H1 (cell line): ENCODE results near the gene FAM131C. TPM values are rescaled to one million over a fixed set of nuclear protein-coding genes. Genes with fewer than 3 reads are reported as not detected.

ENCODE experiments used
- CTCF ChIA-PET: fragments of 300-600 bp; sonication (Branson Sonifier 250); formaldehyde crosslinking; loops from one replicate; lab custom pipeline; 2021; ENCODE audit not compliant: partially characterized antibody; lab: Charles Lee
- POLR2A ChIA-PET: fragments of 300-600 bp; sonication (Branson Sonifier 250); formaldehyde crosslinking; loops from one replicate; lab custom pipeline; 2021; ENCODE audit warnings: inconsistent platforms; ENCODE audit not compliant: partially characterized antibody; lab: Charles Lee
- DNase-seq, 2 experiments: peaks; one replicate each; pipeline versions ENCODE4 v3.0.0 to v3.0.0-alpha.2; 2010 to 2022; ENCODE audit warnings: low spot score in 2 of 2, low read depth in 1 of 2, mixed read lengths in 1 of 2
- FAIRE-seq: peaks from 2 replicates; lab custom pipeline; 2011; peaks lifted over from hg19 to GRCh38; lab: Jason Lieb, UNC
- H2AFZ ChIP-seq: 2 replicates; pipeline ENCODE4 v1.8.1; 2012; ENCODE audit warnings: low read length, inconsistent platforms
- H2AK5ac ChIP-seq: 2 replicates; pipeline ENCODE4 v1.6.1; 2013; ENCODE audit warnings: low read depth, low read length
- H2BK120ac ChIP-seq: replicated peaks from 2 replicates; pipeline ENCODE3; 2013; ENCODE audit warnings: low read depth, low read length, inconsistent platforms
- H2BK12ac ChIP-seq: 2 replicates; pipeline ENCODE4 v1.6.1; 2013; ENCODE audit warnings: low read depth, low read length
- H2BK15ac ChIP-seq: 2 replicates; pipeline ENCODE4 v1.6.1; 2013; ENCODE audit warnings: low read length
- H2BK20ac ChIP-seq: 2 replicates; pipeline ENCODE4 v1.6.1; 2013; ENCODE audit warnings: low read length
- H2BK5ac ChIP-seq: 2 replicates; pipeline ENCODE4 v1.6.1; 2013; ENCODE audit warnings: low read depth, low read length
- H3K14ac ChIP-seq: 2 replicates; pipeline ENCODE4 v1.6.1; 2013; ENCODE audit warnings: inconsistent platforms; ENCODE audit not compliant: insufficient read length
- H3K18ac ChIP-seq: 2 replicates; pipeline ENCODE4 v1.6.1; 2013; ENCODE audit warnings: low read length; ENCODE audit errors: extremely low read depth
- H3K23ac ChIP-seq: 2 replicates; pipeline ENCODE4 v1.6.1; 2013; ENCODE audit warnings: inconsistent platforms; ENCODE audit not compliant: insufficient read length
- H3K23me2 ChIP-seq: 2 replicates; pipeline ENCODE4 v1.6.1; 2013; ENCODE audit warnings: low read depth, low read length
- H3K27ac ChIP-seq: 2 replicates; pipeline ENCODE4 v1.6.1; 2011; ENCODE audit warnings: low read depth, low read length, inconsistent platforms
- H3K27me3 ChIP-seq, 4 experiments: replicated peaks in 1 of 4; 1 replicate in 1 of 4; 2 replicates in 3 of 4; pipeline versions ENCODE4 v1.6.1 to v1.8.1; 2011 to 2013; ENCODE audit warnings: low read length in 3 of 4, mild to moderate bottlenecking in 3 of 4, inconsistent platforms in 2 of 4, mixed read lengths in 2 of 4, moderate library complexity in 1 of 4; ENCODE audit not compliant: control insufficient read depth in 3 of 4, insufficient read depth in 3 of 4; ENCODE audit errors: extremely low read depth in 1 of 4
- H3K36me3 ChIP-seq, 4 experiments: 2 replicates each; pipeline versions ENCODE4 v1.6.1 to v1.8.1; 2011 to 2013; ENCODE audit warnings: mild to moderate bottlenecking in 4 of 4, low read length in 3 of 4, moderate library complexity in 2 of 4, control low read depth in 1 of 4, inconsistent platforms in 1 of 4; ENCODE audit not compliant: insufficient read depth in 4 of 4, control insufficient read depth in 2 of 4
- H3K4ac ChIP-seq: replicated peaks from 2 replicates; pipeline ENCODE3; 2013; ENCODE audit warnings: low read length, low read depth, mixed read lengths, inconsistent platforms; ENCODE audit not compliant: insufficient read length
- H3K4me1 ChIP-seq, 4 experiments: replicated peaks in 1 of 4; 1 replicate in 1 of 4; 2 replicates in 3 of 4; pipeline versions ENCODE4 v1.6.1 to v1.8.1; 2011 to 2013; ENCODE audit warnings: low read length in 3 of 4, inconsistent platforms in 2 of 4, mixed read lengths in 1 of 4; ENCODE audit not compliant: insufficient read depth in 4 of 4, control insufficient read depth in 3 of 4
- H3K4me2 ChIP-seq, 2 experiments: 2 replicates each; pipeline versions ENCODE4 v1.6.1 to v1.8.1; 2011 to 2013; ENCODE audit warnings: low read depth in 2 of 2, low read length in 2 of 2, control low read depth in 1 of 2, inconsistent platforms in 1 of 2, mild to moderate bottlenecking in 1 of 2; ENCODE audit not compliant: insufficient read depth in 1 of 2
- H3K4me3 ChIP-seq, 4 experiments: fragments of 200-600, 300-600 bp in 1 of 4; sonication (generic), shearing (Covaris generic), sonication (Bioruptor Twin) in 1 of 4; 2 replicates each; pipeline versions ENCODE4 v1.5.1 to v1.8.1; 2011 to 2016; ENCODE audit warnings: low read length in 4 of 4, low read depth in 3 of 4, control low read depth in 2 of 4, inconsistent platforms in 2 of 4, mild to moderate bottlenecking in 2 of 4, mixed read lengths in 1 of 4, moderate library complexity in 1 of 4; ENCODE audit not compliant: insufficient read depth in 2 of 4; ENCODE audit errors: extremely low read depth in 1 of 4
- H3K56ac ChIP-seq: replicated peaks from 2 replicates; pipeline ENCODE3; 2013; ENCODE audit warnings: low read depth, mild to moderate bottlenecking, mixed read lengths, low read length, inconsistent platforms; ENCODE audit not compliant: insufficient read length
- H3K79me1 ChIP-seq: 2 replicates; pipeline ENCODE4 v1.6.1; 2013; ENCODE audit warnings: low read depth, low read length, control low read depth
- H3K79me2 ChIP-seq, 2 experiments: 2 replicates each; pipeline versions ENCODE4 v1.6.1 to v1.8.1; 2012 to 2013; ENCODE audit warnings: low read length in 2 of 2, mild to moderate bottlenecking in 2 of 2, inconsistent platforms in 1 of 2; ENCODE audit not compliant: insufficient read depth in 2 of 2, control insufficient read depth in 1 of 2
- H3K9ac ChIP-seq, 4 experiments: replicated peaks in 1 of 4; 1 replicate in 1 of 4; 2 replicates in 3 of 4; pipeline versions ENCODE4 v1.6.1 to v1.8.1; 2011 to 2013; ENCODE audit warnings: low read depth in 3 of 4, low read length in 3 of 4, control low read depth in 2 of 4, mild to moderate bottlenecking in 2 of 4, moderate library complexity in 2 of 4, inconsistent platforms in 1 of 4; ENCODE audit errors: extremely low read depth in 1 of 4
- H3K9me3 ChIP-seq, 2 experiments: 2 replicates each; pipeline versions ENCODE4 v1.6.1 to v1.8.1; 2012 to 2013; ENCODE audit warnings: mild to moderate bottlenecking in 2 of 2, moderate library complexity in 2 of 2, control low read depth in 1 of 2, inconsistent platforms in 1 of 2, low read depth in 1 of 2, low read length in 1 of 2, mixed read lengths in 1 of 2; ENCODE audit not compliant: insufficient read depth in 2 of 2
- H4K20me1 ChIP-seq, 2 experiments: replicated peaks in 1 of 2; 2 replicates each; pipeline versions ENCODE3 to v1.8.1; 2011 to 2013; ENCODE audit warnings: inconsistent platforms in 2 of 2, low read length in 2 of 2, mild to moderate bottlenecking in 1 of 2; ENCODE audit not compliant: insufficient read depth in 2 of 2, control insufficient read depth in 1 of 2
- H4K5ac ChIP-seq: 2 replicates; pipeline ENCODE4 v1.6.1; 2013; ENCODE audit warnings: low read length, low read depth, mixed read lengths, inconsistent platforms; ENCODE audit not compliant: insufficient read length
- H4K8ac ChIP-seq: 2 replicates; pipeline ENCODE4 v1.8.0; 2013; ENCODE audit warnings: mild to moderate bottlenecking, moderate library complexity, low read length, inconsistent platforms; ENCODE audit not compliant: insufficient read depth; ENCODE audit errors: extremely low read depth
- H4K91ac ChIP-seq: replicated peaks from 2 replicates; pipeline ENCODE3; 2013; ENCODE audit warnings: low read length, mixed read lengths, inconsistent platforms; ENCODE audit not compliant: insufficient read length
- FOSL1 ChIP-seq: IDR thresholded peaks from 2 replicates; pipeline ENCODE4 v1.6.1; 2011; ENCODE audit warnings: mild to moderate bottlenecking, low read depth, low read length, moderate library complexity; ENCODE audit not compliant: insufficient read depth
- MAFK ChIP-seq: IDR thresholded peaks from 2 replicates; pipeline ENCODE4 v1.6.1; 2012; ENCODE audit warnings: low read depth, mild to moderate bottlenecking, improper control_type of control experiment, low read length
- POU5F1 ChIP-seq: IDR thresholded peaks from 2 replicates; pipeline ENCODE4 v1.6.1; 2011; ENCODE audit warnings: low read depth, mild to moderate bottlenecking, low read length, moderate library complexity
- WGBS, 2 experiments: shearing (Covaris generic) in 1 of 2; methylation state at CpG; one replicate each; pipeline versions ENCODE4 v1.1.6 to v1.1.7; 2013 to 2015; ENCODE audit warnings: low lambda C conversion rate in 2 of 2, mixed read lengths in 2 of 2, inconsistent platforms in 1 of 2, low coverage in 1 of 2, missing lambda C conversion rate in 1 of 2; ENCODE audit not compliant: insufficient replicate concordance in 2 of 2, insufficient coverage in 1 of 2, insufficient read length in 1 of 2; ENCODE audit errors: extremely low coverage in 1 of 2, missing lambda C conversion rate in 1 of 2; 5-methylcytosine and 5-hydroxymethylcytosine counted together
- polyA plus RNA-seq, 7 experiments: library from polyadenylated mRNA; depleted of rRNA in 3 of 7; stranded (reverse) in 5 of 7; unstranded in 2 of 7; fragments of >200 nt in 5 of 7; fragments of 200-250 nt in 2 of 7; gene quantifications; 1 replicate in 5 of 7; 2 replicates in 1 of 7; 4 replicates in 1 of 7; pipeline versions ENCODE4 v1.2.1 to v1.2.3, GENCODE V29; 2011 to 2013; ENCODE audit warnings: missing spikeins in 2 of 7, mixed read lengths in 2 of 7
- total RNA-seq: library from RNA; stranded (reverse); fragmentation: NEBNext Ultra II Directional; extraction: Animal tissue kit (Norgen Biotek cat#: 25700); gene quantifications from 2 replicates; pipeline ENCODE4 v1.2.1, GENCODE V29; 2021

The FAM131C gene
- total and polyA plus RNA-seq, 2 of the 8 experiments (the other 6 are each of a cell fraction or from before 2014, with no cell fraction given), result 0.73 to 0.78 TPM

GRCh38 chr1:16076031-16076864 lies 2.8 kb upstream of the FAM131C start:
- no peak overlapping the region for H3K4me3 ChIP-seq
- no peak overlapping the region for H2BK12ac ChIP-seq
- no peak for FAIRE-seq
- no peak overlapping the region for H2AFZ ChIP-seq
- H3K23me2 ChIP-seq, result peaks cover 11% of the 10 kb centered on the region
- no peak overlapping the region for H4K5ac ChIP-seq
- H3K9ac ChIP-seq, result no peak overlapping the region
- no peak overlapping the region for H3K56ac ChIP-seq
- H4K91ac ChIP-seq, result no peak overlapping the region
- peaks cover 1 to 10% of the 10 kb centered on the region in 2 experiments for H4K20me1 ChIP-seq
- H3K4me1 ChIP-seq, result peaks cover 2 to 25% (median 10%) of the 10 kb centered on the region in 4 experiments
- H2BK5ac ChIP-seq, result no peak overlapping the region
- CTCF ChIA-PET, result interaction anchor here (0.9 to 21.9 kb wide), 9 partner anchors 9 to 167 kb away, joined by 3 to 569 read pairs (median 45); no protein-coding TSS in a partner anchor
- no peak overlapping the region for H3K27ac ChIP-seq
- no peaks in the 10 kb centered on the region for H3K36me3 ChIP-seq
- no peak for DNase-seq
- no peak overlapping the region for H2BK120ac ChIP-seq
- H3K23ac ChIP-seq, result no peak overlapping the region
- WGBS, 2 experiments, result 73% methylated on average over 14 of the region's 14 CpGs; no CpG with 5 or more reads in 1 of the 2 experiments
- no peak overlapping the region for H2BK20ac ChIP-seq
- H3K79me1 ChIP-seq, result no peaks in the 10 kb centered on the region
- H3K79me2 ChIP-seq, result no peaks in the 10 kb centered on the region
- peaks cover 4 to 38% (median 30%) of the 10 kb centered on the region in 4 experiments for H3K27me3 ChIP-seq
- H3K4ac ChIP-seq, result peak overlapping the region; percentile 15
- H3K18ac ChIP-seq, result no peak overlapping the region
- H4K8ac ChIP-seq, result no peak overlapping the region
- H2AK5ac ChIP-seq, result peak overlapping the region; percentile 41; the same call in 1 of the 2 replicates
- POLR2A ChIA-PET, result no interaction called here
- TF ChIP-seq FOSL1 (no peak), POU5F1 (no peak), MAFK (peak; percentile 20; the same call in 1 of the 2 replicates)
- no peaks in the 10 kb centered on the region for H3K9me3 ChIP-seq
- H2BK15ac ChIP-seq, result peak overlapping the region; percentile 81; the same call in 1 of the 2 replicates
- no peak overlapping the region for H3K14ac ChIP-seq
- H3K4me2 ChIP-seq, result no peak overlapping the region
